Measurements from ENCODE around the gene ZNF592.
"Not testable (repeated sequence)": the region's sequence is repeated elsewhere in the genome, so short reads cannot be mapped to it uniquely, and the experiment has no call there.

ZNF592 gene

GRCh38 chr15:84834229-84834955 is 86.0 kb downstream of the ZNF592 start:
- Histone ChIP-seq H2AFZ (ENCODE audit: low read depth, low read length) (no peak overlapping the region), H3K27me3 (ENCODE audit: insufficient read depth, low read length) (no peaks in the 10 kb centered on the region), H3K4me1 (ENCODE audit: insufficient read depth, low read length) (no peaks in the 10 kb centered on the region), H3K36me3 (ENCODE audit: insufficient read depth, low read length) (no peaks in the 10 kb centered on the region), H3K9me3 (ENCODE audit: low read length) (no peaks in the 10 kb centered on the region), H3K4me3 (ENCODE audit: low read length) (no peak overlapping the region)

- Histone ChIP-seq H3K27me3 (ENCODE audit: insufficient read depth, low read length) (no peaks in the 10 kb centered on the region), H3K36me3 (ENCODE audit: insufficient read depth, low read length) (no peaks in the 10 kb centered on the region), H3K4me3 (ENCODE audit: low read length) (no peak overlapping the region), H3K9me3 (ENCODE audit: low read length) (no peaks in the 10 kb centered on the region), H3K4me1 (ENCODE audit: insufficient read depth, low read length) (no peaks in the 10 kb centered on the region), H2AFZ (ENCODE audit: low read depth, low read length) (no peak overlapping the region)
Observed at GRCh38 chr15:84834969-84835368, 86.6 kb downstream of the ZNF592 start.

GRCh38 chr15:84835661-84836337 is 87.4 kb downstream of the ZNF592 start:
- no peaks in the 10 kb centered on the region for H3K4me1 ChIP-seq (ENCODE audit: insufficient read depth, low read length)
- no peaks in the 10 kb centered on the region for H3K27me3 ChIP-seq (ENCODE audit: insufficient read depth, low read length)
- no peak overlapping the region for H3K4me3 ChIP-seq (ENCODE audit: low read length)
- no peak overlapping the region for H2AFZ ChIP-seq (ENCODE audit: low read depth, low read length)
- H3K9me3 ChIP-seq (ENCODE audit: low read length): no peaks in the 10 kb centered on the region
- H3K36me3 ChIP-seq (ENCODE audit: insufficient read depth, low read length): no peaks in the 10 kb centered on the region

- H3K36me3 ChIP-seq (ENCODE audit: insufficient read depth, low read length): no peaks in the 10 kb centered on the region
Observed at GRCh38 chr15:84836844-84837243, 88.5 kb downstream of the ZNF592 start.

GRCh38 chr15:84839714-84840113 is 91.3 kb downstream of the ZNF592 start:
- H2AFZ ChIP-seq (ENCODE audit: low read depth, low read length): no peak overlapping the region
- peaks cover 3% of the 10 kb centered on the region for H3K27me3 ChIP-seq (ENCODE audit: insufficient read depth, low read length)
- H3K4me1 ChIP-seq (ENCODE audit: insufficient read depth, low read length): no peaks in the 10 kb centered on the region
- no peaks in the 10 kb centered on the region for H3K36me3 ChIP-seq (ENCODE audit: insufficient read depth, low read length)
- H3K9me3 ChIP-seq (ENCODE audit: low read length): no peaks in the 10 kb centered on the region
- no peak overlapping the region for H3K4me3 ChIP-seq (ENCODE audit: low read length)

More at GRCh38 chr15:84836844-84837243, 88.5 kb downstream of the ZNF592 start:
- Histone ChIP-seq H2AFZ (ENCODE audit: low read depth, low read length) (no peak overlapping the region), H3K9me3 (ENCODE audit: low read length) (no peaks in the 10 kb centered on the region), H3K27me3 (ENCODE audit: insufficient read depth, low read length) (no peaks in the 10 kb centered on the region), H3K4me3 (ENCODE audit: low read length) (no peak overlapping the region), H3K4me1 (ENCODE audit: insufficient read depth, low read length) (no peaks in the 10 kb centered on the region)

- H3K9me3 ChIP-seq (ENCODE audit: low read length): no peaks in the 10 kb centered on the region
- H3K36me3 ChIP-seq (ENCODE audit: insufficient read depth, low read length): no peaks in the 10 kb centered on the region
- H2AFZ ChIP-seq (ENCODE audit: low read depth, low read length): no peak overlapping the region
- H3K4me1 ChIP-seq (ENCODE audit: insufficient read depth, low read length): no peaks in the 10 kb centered on the region
- peaks cover 3% of the 10 kb centered on the region for H3K27me3 ChIP-seq (ENCODE audit: insufficient read depth, low read length)
- H3K4me3 ChIP-seq (ENCODE audit: low read length): no peak overlapping the region
Observed at GRCh38 chr15:84840255-84840654, 91.9 kb downstream of the ZNF592 start.

- no peaks in the 10 kb centered on the region for H3K4me1 ChIP-seq (ENCODE audit: insufficient read depth, low read length)
- no peak overlapping the region for H2AFZ ChIP-seq (ENCODE audit: low read depth, low read length)
- no peak overlapping the region for H3K4me3 ChIP-seq (ENCODE audit: low read length)
- peaks cover 3% of the 10 kb centered on the region for H3K27me3 ChIP-seq (ENCODE audit: insufficient read depth, low read length)
- no peaks in the 10 kb centered on the region for H3K9me3 ChIP-seq (ENCODE audit: low read length)
- H3K36me3 ChIP-seq (ENCODE audit: insufficient read depth, low read length): no peaks in the 10 kb centered on the region
Observed at GRCh38 chr15:84840741-84841429, 92.5 kb downstream of the ZNF592 start.

- no peaks in the 10 kb centered on the region for H3K9me3 ChIP-seq (ENCODE audit: low read length)
Observed at GRCh38 chr15:84842781-84843180, 94.4 kb downstream of the ZNF592 start.

GRCh38 chr15:84844964-84845363 is 96.6 kb downstream of the ZNF592 start:
- Histone ChIP-seq H3K4me3 (ENCODE audit: low read length) (no peak overlapping the region), H3K9me3 (ENCODE audit: low read length) (no peaks in the 10 kb centered on the region), H2AFZ (ENCODE audit: low read depth, low read length) (no peak overlapping the region), H3K4me1 (ENCODE audit: insufficient read depth, low read length) (no peaks in the 10 kb centered on the region), H3K36me3 (ENCODE audit: insufficient read depth, low read length) (no peaks in the 10 kb centered on the region), H3K27me3 (ENCODE audit: insufficient read depth, low read length) (peaks cover 3% of the 10 kb centered on the region)

More at GRCh38 chr15:84842781-84843180, 94.4 kb downstream of the ZNF592 start:
- H3K4me1 ChIP-seq (ENCODE audit: insufficient read depth, low read length): no peaks in the 10 kb centered on the region
- no peaks in the 10 kb centered on the region for H3K36me3 ChIP-seq (ENCODE audit: insufficient read depth, low read length)
- no peak overlapping the region for H2AFZ ChIP-seq (ENCODE audit: low read depth, low read length)
- H3K4me3 ChIP-seq (ENCODE audit: low read length): no peak overlapping the region
- H3K27me3 ChIP-seq (ENCODE audit: insufficient read depth, low read length): peaks cover 3% of the 10 kb centered on the region

GRCh38 chr15:84845631-84846030 is 97.2 kb downstream of the ZNF592 start:
- not testable (repeated sequence) for H3K9me3 ChIP-seq (ENCODE audit: low read length); H3K27me3 ChIP-seq (ENCODE audit: insufficient read depth, low read length); H3K36me3 ChIP-seq (ENCODE audit: insufficient read depth, low read length); H3K4me1 ChIP-seq (ENCODE audit: insufficient read depth, low read length); H2AFZ ChIP-seq (ENCODE audit: low read depth, low read length); H3K4me3 ChIP-seq (ENCODE audit: low read length)

- no peak overlapping the region for H3K4me3 ChIP-seq (ENCODE audit: low read length)
- no peak overlapping the region for H2AFZ ChIP-seq (ENCODE audit: low read depth, low read length)
- no peaks in the 10 kb centered on the region for H3K36me3 ChIP-seq (ENCODE audit: insufficient read depth, low read length)
- peaks cover 3% of the 10 kb centered on the region for H3K27me3 ChIP-seq (ENCODE audit: insufficient read depth, low read length)
- H3K9me3 ChIP-seq (ENCODE audit: low read length): no peaks in the 10 kb centered on the region
- no peaks in the 10 kb centered on the region for H3K4me1 ChIP-seq (ENCODE audit: insufficient read depth, low read length)
Observed at GRCh38 chr15:84846269-84846668, 97.9 kb downstream of the ZNF592 start.

- no peaks in the 10 kb centered on the region for H3K36me3 ChIP-seq (ENCODE audit: insufficient read depth, low read length)
- peaks cover 3% of the 10 kb centered on the region for H3K27me3 ChIP-seq (ENCODE audit: insufficient read depth, low read length)
- no peak overlapping the region for H3K4me3 ChIP-seq (ENCODE audit: low read length)
- H2AFZ ChIP-seq (ENCODE audit: low read depth, low read length): no peak overlapping the region
- no peaks in the 10 kb centered on the region for H3K4me1 ChIP-seq (ENCODE audit: insufficient read depth, low read length)
- H3K9me3 ChIP-seq (ENCODE audit: low read length): no peaks in the 10 kb centered on the region
Observed at GRCh38 chr15:84847382-84847781, 99.0 kb downstream of the ZNF592 start.

GRCh38 chr15:84852212-84852611 is 103.8 kb downstream of the ZNF592 start:
- H3K4me1 ChIP-seq (ENCODE audit: insufficient read depth, low read length): no peaks in the 10 kb centered on the region
- no peaks in the 10 kb centered on the region for H3K36me3 ChIP-seq (ENCODE audit: insufficient read depth, low read length)
- H3K4me3 ChIP-seq (ENCODE audit: low read length): no peak overlapping the region
- no peak overlapping the region for H2AFZ ChIP-seq (ENCODE audit: low read depth, low read length)
- no peaks in the 10 kb centered on the region for H3K27me3 ChIP-seq (ENCODE audit: insufficient read depth, low read length)
- no peaks in the 10 kb centered on the region for H3K9me3 ChIP-seq (ENCODE audit: low read length)
